HG02938 (cell line): ENCODE results near the gene PNMA6F.
"Not testable (repeated sequence)": the region's sequence is repeated elsewhere in the genome, so short reads cannot be mapped to it uniquely, and the experiment has no call there.

ENCODE experiments used
- ATAC-seq: cut with Tn5 transposase; IDR thresholded peaks from one replicate; pipeline ENCODE4 v1.9.1; 2021; ENCODE audit warnings: mild to moderate bottlenecking, moderate library complexity; ENCODE audit not compliant: unreplicated experiment

The PNMA6F gene

GRCh38 chrX:153336121-153336894 lies 14.7 kb upstream of the PNMA6F start:
- peak; percentile 42 for ATAC-seq

- ATAC-seq, result no peak
Measured at GRCh38 chrX:153334654-153335295, 13.2 kb upstream of the PNMA6F start.

GRCh38 chrX:153333821-153334653 lies 12.5 kb upstream of the PNMA6F start, which contains the start of gene ZNF275:
Gene ZNF275 (plus strand): TSS chrX:153334153. CDS start chrX:153336680, 2,527 bp downstream.
- peak; percentile 74 for ATAC-seq

GRCh38 chrX:153333266-153333665 lies 11.7 kb upstream of the PNMA6F start:
- ATAC-seq, result no peak

GRCh38 chrX:153327561-153327960 lies 6.0 kb upstream of the PNMA6F start:
- no peak for ATAC-seq

GRCh38 chrX:153320555-153321184 lies 897 bp downstream of the PNMA6F start:
- no peak for ATAC-seq

GRCh38 chrX:153320047-153320443 lies 1.5 kb downstream of the PNMA6F start:
- ATAC-seq, result not testable (repeated sequence)

GRCh38 chrX:153319295-153320046 lies 2.1 kb downstream of the PNMA6F start:
- ATAC-seq, result no peak

GRCh38 chrX:153318811-153319210 lies 2.8 kb downstream of the PNMA6F start:
- ATAC-seq, result no peak

- ATAC-seq, result no peak
Measured at GRCh38 chrX:153317996-153318722, 3.4 kb downstream of the PNMA6F start.

GRCh38 chrX:153317306-153317705 lies 4.3 kb downstream of the PNMA6F start:
- no peak for ATAC-seq

- ATAC-seq, result no peak
Measured at GRCh38 chrX:153312842-153313241, 8.7 kb downstream of the PNMA6F start.

- ATAC-seq, result no peak
Measured at GRCh38 chrX:153312041-153312440, 9.5 kb downstream of the PNMA6F start.

GRCh38 chrX:153310901-153311300 lies 10.7 kb downstream of the PNMA6F start:
- no peak for ATAC-seq

- ATAC-seq, result no peak
Measured at GRCh38 chrX:153307276-153308178, 14.0 kb downstream of the PNMA6F start.

- no peak for ATAC-seq
Measured at GRCh38 chrX:153306527-153307115, 14.9 kb downstream of the PNMA6F start.

- ATAC-seq, result no peak
Measured at GRCh38 chrX:153305972-153306371, 15.6 kb downstream of the PNMA6F start.
